Raji (cell line): ENCODE data around the gene MPZL1.

Experiments used
- POLR2A ChIP-seq: IDR thresholded peaks from 2 replicates; pipeline ENCODE4 v1.6.1; 2011; ENCODE audit warnings: low read depth, low read length, control low read depth; ENCODE audit not compliant: insufficient read depth

MPZL1 gene

GRCh38 chr1:167720965-167721616 lies 691 bp upstream of the MPZL1 start:
- TF ChIP-seq POLR2A: no peak

- no peak for TF ChIP-seq POLR2A
Measured at GRCh38 chr1:167722152-167722869, 529 bp downstream of the MPZL1 start.

DNA sequence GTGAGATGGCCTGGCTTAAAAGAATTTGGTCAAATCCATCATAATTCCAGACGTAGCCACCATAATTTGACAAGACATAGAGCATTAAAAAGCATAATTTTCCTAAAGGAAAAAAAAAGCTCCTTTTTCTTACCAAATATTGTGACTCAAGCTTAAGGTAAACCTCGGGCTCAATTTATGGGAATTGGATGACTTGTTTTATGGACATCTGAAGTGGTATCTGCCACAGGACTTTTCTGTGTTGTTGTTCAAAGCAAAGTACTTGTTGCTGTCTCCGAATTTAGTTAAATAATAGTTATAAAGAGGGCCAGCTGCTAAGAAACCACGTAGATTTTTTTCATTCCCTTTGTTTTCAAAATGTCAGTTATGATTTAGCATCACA lies 1.1 kb downstream of the MPZL1 start:
- no peak for TF ChIP-seq POLR2A

- no peak for TF ChIP-seq POLR2A
Measured at GRCh38 chr1:167723707-167724323, 2.0 kb downstream of the MPZL1 start.

GRCh38 chr1:167726008-167726407 lies 4.2 kb downstream of the MPZL1 start:
- TF ChIP-seq POLR2A: no peak

GRCh38 chr1:167728818-167729410 lies 7.1 kb downstream of the MPZL1 start:
- TF ChIP-seq POLR2A: no peak

DNA sequence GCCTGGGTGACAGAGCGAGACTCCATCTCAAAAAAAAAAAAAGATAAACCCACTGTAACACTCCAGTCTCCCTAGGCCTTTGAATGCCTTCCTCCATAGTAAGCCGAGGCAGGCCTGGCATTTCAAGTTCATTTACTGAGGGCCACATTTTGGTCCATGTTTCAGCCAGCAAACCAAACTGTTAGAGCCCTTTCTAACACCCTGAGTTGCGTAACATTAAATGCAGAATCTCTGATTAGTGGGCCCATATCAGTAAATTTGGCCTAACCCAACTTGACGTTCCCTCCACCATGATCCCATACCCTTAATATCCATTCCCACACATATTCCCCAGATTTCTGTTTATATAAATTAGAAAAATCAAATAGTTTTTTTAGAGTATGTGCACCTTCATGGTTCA lies 12.4 kb downstream of the MPZL1 start:
- no peak for TF ChIP-seq POLR2A

DNA sequence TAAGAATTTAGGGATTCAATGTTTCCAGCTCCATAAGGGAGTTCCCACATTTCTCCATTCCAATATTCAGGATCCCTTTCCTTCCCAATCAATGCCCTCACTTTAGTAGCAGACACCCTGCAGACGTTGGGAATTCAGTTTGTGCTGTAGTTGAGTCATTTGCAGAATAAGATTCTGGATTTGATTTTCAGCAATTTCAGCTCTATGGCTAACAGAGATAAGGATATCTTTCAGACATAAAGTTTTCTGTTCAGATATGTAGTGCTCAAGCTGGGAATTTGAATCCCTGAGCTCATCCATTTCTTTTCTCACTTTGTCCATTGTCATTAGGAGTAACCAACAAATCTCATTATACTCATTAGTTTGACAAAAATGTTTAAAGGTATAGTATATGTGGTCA lies 13.1 kb downstream of the MPZL1 start:
- no peak for TF ChIP-seq POLR2A

DNA sequence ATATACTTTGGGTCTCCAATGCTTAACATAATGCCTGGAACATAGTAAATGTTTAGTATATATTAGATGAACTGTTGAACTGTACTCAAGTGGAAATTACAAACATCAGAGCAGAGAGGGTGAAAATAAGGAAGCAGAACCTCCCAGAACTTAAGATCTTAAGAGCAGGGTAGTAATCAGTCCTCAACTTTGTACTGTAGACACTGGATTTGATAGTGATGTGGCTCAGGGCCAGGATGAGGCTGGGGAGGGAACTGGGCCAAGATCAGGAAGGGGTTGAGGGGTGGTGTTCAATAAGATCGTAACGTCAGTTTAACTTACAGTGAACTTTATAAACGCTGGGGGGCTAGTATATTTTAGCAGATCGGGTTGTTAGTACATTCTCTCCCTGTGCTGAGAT lies 15.4 kb downstream of the MPZL1 start:
- TF ChIP-seq POLR2A: no peak

DNA sequence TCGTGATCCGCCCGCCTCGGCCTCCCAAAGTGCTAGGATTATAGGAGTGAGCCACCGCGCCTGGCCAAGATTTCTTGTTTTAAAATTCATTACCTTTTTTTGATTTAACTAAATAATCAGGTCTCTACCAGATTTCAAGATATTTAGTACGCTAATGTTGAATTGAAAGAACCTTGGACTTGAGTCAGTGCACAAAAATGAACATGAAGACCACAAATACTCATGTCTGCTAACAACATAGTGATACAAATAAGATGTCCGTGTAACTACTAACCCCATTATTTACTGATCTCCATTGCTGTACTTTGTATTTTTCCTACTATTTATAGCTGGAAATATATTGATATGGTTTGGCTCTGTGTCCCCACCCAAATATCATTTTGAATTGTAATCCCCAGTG lies 16.4 kb downstream of the MPZL1 start:
- no peak for TF ChIP-seq POLR2A

GRCh38 chr1:167739752-167740151 lies 18.0 kb downstream of the MPZL1 start:
- TF ChIP-seq POLR2A: no peak

- no peak for TF ChIP-seq POLR2A
Measured at GRCh38 chr1:167744901-167745300, 23.1 kb downstream of the MPZL1 start.

DNA sequence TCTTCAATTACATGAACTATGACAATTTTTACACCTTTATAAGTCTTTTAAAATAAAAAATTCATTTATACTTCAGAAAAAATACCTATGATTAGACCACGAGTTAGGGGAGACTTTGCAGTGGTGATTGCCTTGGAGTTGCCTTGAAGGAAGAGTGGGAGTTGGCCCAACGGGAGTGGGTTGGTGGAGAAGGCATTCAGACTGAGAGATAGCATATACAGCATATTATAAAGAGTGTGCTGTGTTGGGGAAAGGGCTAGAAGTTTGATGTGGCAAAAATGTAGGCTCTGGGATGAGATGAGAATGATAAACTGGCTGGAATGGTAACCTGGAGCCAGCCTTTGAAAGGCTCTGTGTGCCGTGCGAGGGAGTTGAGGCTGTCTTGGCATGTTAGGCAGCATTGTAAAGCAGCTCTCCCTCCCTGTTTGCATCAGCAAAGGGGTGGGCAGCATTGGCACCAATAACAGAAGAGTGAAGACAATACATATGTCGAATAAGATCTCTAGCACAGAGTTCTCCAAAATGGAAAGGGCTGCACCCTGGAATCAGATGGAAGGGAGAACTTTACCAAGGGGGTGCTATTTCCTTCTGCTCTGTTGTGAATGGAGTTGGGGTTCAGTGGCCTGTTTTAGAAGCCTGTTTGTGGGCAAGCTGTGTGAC lies 24.4 kb downstream of the MPZL1 start:
- peak; percentile 35; the same call in 1 of the 2 replicates for TF ChIP-seq POLR2A

DNA sequence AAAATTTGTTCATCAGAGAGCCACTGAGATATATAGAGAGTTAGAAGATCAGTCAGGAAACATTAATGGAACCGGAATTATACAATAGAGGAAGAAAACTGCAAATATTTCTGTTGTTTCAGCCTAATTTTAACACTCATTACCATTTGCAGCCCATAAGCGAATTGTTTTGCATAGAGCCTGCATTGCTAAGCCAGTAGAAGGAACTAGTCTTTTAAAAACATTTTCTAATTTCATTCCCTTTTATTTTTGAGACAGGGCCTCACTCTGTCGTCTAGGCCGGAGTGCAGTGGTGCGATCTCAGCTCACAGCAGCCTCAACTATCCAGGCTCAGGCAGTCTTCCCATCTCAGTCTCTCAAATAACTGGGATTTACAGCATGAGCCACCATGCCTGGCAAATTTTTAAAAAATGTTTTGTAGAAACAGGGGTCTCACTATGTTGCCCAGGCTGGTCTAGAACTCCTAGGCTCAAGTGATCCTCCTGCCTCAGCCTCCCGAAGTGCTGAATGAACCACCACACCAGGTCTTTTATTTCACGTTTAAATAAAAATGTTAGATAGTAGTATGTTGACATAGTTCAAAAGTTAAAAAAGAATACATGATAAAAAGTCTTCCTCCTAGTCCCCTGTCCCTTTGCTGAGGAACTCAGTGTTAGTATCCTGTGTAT lies 25.3 kb downstream of the MPZL1 start:
- TF ChIP-seq POLR2A: peak; percentile 73

DNA sequence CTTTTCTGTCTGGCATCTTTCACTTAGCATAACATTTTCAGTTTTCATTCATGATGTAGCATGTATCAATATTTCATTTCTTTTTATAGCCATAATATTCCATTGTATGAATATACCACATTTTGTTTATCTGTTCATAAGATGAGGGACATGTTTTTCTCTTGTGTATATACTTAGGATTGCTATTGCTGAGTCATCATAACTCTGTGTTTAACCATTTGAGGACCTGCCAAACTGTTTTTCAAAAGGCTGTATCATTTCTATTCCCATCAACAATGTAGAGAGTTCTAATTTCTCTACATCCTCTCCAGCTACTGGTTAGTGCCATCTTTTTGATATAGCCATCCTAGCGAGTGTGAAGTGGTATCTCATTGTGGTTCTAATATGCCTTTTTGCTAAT lies 26.2 kb downstream of the MPZL1 start:
- TF ChIP-seq POLR2A: no peak

- no peak for TF ChIP-seq POLR2A
Measured at GRCh38 chr1:167748906-167749305, 27.1 kb downstream of the MPZL1 start.

- no peak for TF ChIP-seq POLR2A
Measured at GRCh38 chr1:167749741-167750140, 28.0 kb downstream of the MPZL1 start.
